Type B pancreatic cell (in vitro differentiated cells): Measurements from ENCODE around the gene UGT2B17. TPM values are rescaled to one million over a fixed set of nuclear protein-coding genes. Genes with fewer than 3 reads are reported as not detected.

ENCODE experiments used
- DNase-seq: peaks from one replicate; pipeline ENCODE4 v3.0.0; 2021; ENCODE audit warnings: mixed read lengths; ENCODE audit not compliant: unreplicated experiment; ENCODE audit errors: extremely low spot score
- H3K27ac Mint-ChIP-seq: 2 replicates; pipeline ENCODE4 v1.8.0; 2021; ENCODE audit warnings: mild to moderate bottlenecking, mixed read lengths
- H3K27me3 Mint-ChIP-seq: 2 replicates; pipeline ENCODE4 v1.8.0; 2021; ENCODE audit warnings: mixed read lengths
- H3K36me3 Mint-ChIP-seq: 2 replicates; pipeline ENCODE4 v1.8.0; 2021; ENCODE audit warnings: mixed read lengths
- H3K4me1 Mint-ChIP-seq: one replicate; pipeline ENCODE4 v1.8.0; 2021; ENCODE audit warnings: mixed read lengths; ENCODE audit not compliant: unreplicated experiment
- H3K4me3 Mint-ChIP-seq: 2 replicates; pipeline ENCODE4 v1.8.0; 2021; ENCODE audit warnings: mild to moderate bottlenecking, mixed read lengths
- H3K9me3 Mint-ChIP-seq: 2 replicates; pipeline ENCODE4 v1.8.0; 2021; ENCODE audit warnings: mixed read lengths
- CTCF ChIP-seq: fragments of 200-600 bp; sonication (generic); conservative IDR thresholded peaks from 2 replicates; pipeline ENCODE4 v1.5.0; 2021; ENCODE audit warnings: antibody characterized with exemption, mild to moderate bottlenecking
- total RNA-seq: library from RNA; stranded (reverse); gene quantifications from 2 replicates; pipeline ENCODE4 v1.2.1, GENCODE V29; 2021; ENCODE audit warnings: low replicate concordance

The UGT2B17 gene
- total RNA-seq, 1 donor from 2014 or later: 0.31 TPM

GRCh38 chr4:68499021-68499420 is 77.1 kb downstream of the UGT2B17 start:
- Mint-ChIP-seq H3K4me3 (no peak overlapping the region), H3K27ac (no peak overlapping the region), H3K27me3 (no peaks in the 10 kb centered on the region), H3K36me3 (no peaks in the 10 kb centered on the region), H3K9me3 (no peaks in the 10 kb centered on the region), H3K4me1 (peaks cover 10% of the 10 kb centered on the region)
- no peak for TF ChIP-seq CTCF
- DNase-seq: no peak

GRCh38 chr4:68498413-68499007 is 77.6 kb downstream of the UGT2B17 start:
- peak; percentile 95 for TF ChIP-seq CTCF
- Mint-ChIP-seq H3K4me1 (peaks cover 10% of the 10 kb centered on the region), H3K9me3 (no peaks in the 10 kb centered on the region), H3K27me3 (no peaks in the 10 kb centered on the region), H3K36me3 (no peaks in the 10 kb centered on the region), H3K4me3 (no peak overlapping the region), H3K27ac (no peak overlapping the region)
- no peak for DNase-seq

- H3K9me3 Mint-ChIP-seq: no peaks in the 10 kb centered on the region
- DNase-seq: no peak
- TF ChIP-seq CTCF: no peak
- no peak overlapping the region for H3K4me3 Mint-ChIP-seq
- peaks cover 10% of the 10 kb centered on the region for H3K4me1 Mint-ChIP-seq
- H3K36me3 Mint-ChIP-seq: no peaks in the 10 kb centered on the region
- H3K27me3 Mint-ChIP-seq: no peaks in the 10 kb centered on the region
- no peak overlapping the region for H3K27ac Mint-ChIP-seq
Measured at GRCh38 chr4:68494688-68495087, 81.4 kb downstream of the UGT2B17 start.

GRCh38 chr4:68490826-68491457 is 85.2 kb downstream of the UGT2B17 start:
- no peaks in the 10 kb centered on the region for H3K4me1 Mint-ChIP-seq
- peaks cover 7% of the 10 kb centered on the region for H3K9me3 Mint-ChIP-seq
- H3K27ac Mint-ChIP-seq: no peak overlapping the region
- no peaks in the 10 kb centered on the region for H3K27me3 Mint-ChIP-seq
- DNase-seq: no peak
- no peak overlapping the region for H3K4me3 Mint-ChIP-seq
- no peak for TF ChIP-seq CTCF
- no peaks in the 10 kb centered on the region for H3K36me3 Mint-ChIP-seq

GRCh38 chr4:68489338-68489737 is 86.8 kb downstream of the UGT2B17 start:
- Mint-ChIP-seq H3K36me3 (no peaks in the 10 kb centered on the region), H3K27me3 (no peaks in the 10 kb centered on the region), H3K4me3 (no peak overlapping the region), H3K4me1 (no peaks in the 10 kb centered on the region), H3K9me3 (peaks cover 7% of the 10 kb centered on the region), H3K27ac (no peak overlapping the region)
- no peak for TF ChIP-seq CTCF
- no peak for DNase-seq

Other genes starting within 250 kb of the UGT2B17 start
- gene YTHDC1, start 226.2 kb downstream of the UGT2B17 start, total RNA-seq: 99.0 and 105 TPM in 2 replicates
- 2.0 and 7.3 TPM in 2 replicates for gene TMPRSS11E, start 128.9 kb downstream of the UGT2B17 start, total RNA-seq
- gene UGT2B15, start 94.3 kb upstream of the UGT2B17 start, total RNA-seq: 2.0 and 5.2 TPM in 2 replicates
- 0.17 and 0.45 TPM in 2 replicates for gene UGT2B10, start 239.7 kb upstream of the UGT2B17 start, total RNA-seq